Testis (tissue), 2 donors: ENCODE measurements around the gene ACER3.

Experiments used
- POLR2A ChIP-seq: fragments of 450-650 bp; IDR thresholded peaks from one replicate; pipeline ENCODE4 v1.6.1; 2017; ENCODE audit warnings: antibody characterized with exemption, mild to moderate bottlenecking, moderate library complexity
- TF ChIP-seq, protein P1 (sequence below), 3 experiments: fragments of 450-650 bp in 2 of 3; fragments of 200-600 bp in 1 of 3; sonication (generic) in 1 of 3; IDR thresholded peaks; one replicate each; pipeline ENCODE4 v1.5.1; 2016 to 2019; ENCODE audit warnings: antibody characterized with exemption in 3 of 3, mild to moderate bottlenecking in 2 of 3, moderate library complexity in 1 of 3

DNA sequence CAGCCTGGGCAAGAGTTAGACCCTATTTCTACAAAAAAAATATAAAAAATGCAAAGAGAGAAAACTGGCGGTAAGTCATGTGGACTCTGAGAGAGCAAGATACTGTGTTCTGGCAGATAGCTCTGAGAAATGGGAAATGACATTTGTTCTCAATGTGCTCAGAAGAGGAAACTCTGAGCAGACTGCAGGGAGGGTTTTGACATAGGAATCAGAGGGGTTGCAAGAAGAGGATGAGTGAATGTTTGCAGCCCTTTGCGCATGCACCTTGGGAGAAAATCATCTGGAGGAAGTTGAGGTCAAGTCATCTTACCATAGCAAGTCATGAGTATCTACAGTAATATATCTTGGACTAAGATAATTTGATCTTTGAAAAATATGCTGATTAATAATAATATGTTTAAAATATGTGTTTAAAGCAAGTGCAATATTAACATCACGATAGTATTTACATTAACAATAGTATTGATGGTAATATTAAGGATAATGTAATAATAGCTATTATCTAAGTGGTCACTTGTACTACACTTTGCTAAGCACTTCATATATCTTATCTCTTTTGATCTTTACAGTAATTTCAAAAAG is 2.6 kb downstream of the ACER3 start:
- TF ChIP-seq POLR2A, result no peak
- TF ChIP-seq, protein P1, sequence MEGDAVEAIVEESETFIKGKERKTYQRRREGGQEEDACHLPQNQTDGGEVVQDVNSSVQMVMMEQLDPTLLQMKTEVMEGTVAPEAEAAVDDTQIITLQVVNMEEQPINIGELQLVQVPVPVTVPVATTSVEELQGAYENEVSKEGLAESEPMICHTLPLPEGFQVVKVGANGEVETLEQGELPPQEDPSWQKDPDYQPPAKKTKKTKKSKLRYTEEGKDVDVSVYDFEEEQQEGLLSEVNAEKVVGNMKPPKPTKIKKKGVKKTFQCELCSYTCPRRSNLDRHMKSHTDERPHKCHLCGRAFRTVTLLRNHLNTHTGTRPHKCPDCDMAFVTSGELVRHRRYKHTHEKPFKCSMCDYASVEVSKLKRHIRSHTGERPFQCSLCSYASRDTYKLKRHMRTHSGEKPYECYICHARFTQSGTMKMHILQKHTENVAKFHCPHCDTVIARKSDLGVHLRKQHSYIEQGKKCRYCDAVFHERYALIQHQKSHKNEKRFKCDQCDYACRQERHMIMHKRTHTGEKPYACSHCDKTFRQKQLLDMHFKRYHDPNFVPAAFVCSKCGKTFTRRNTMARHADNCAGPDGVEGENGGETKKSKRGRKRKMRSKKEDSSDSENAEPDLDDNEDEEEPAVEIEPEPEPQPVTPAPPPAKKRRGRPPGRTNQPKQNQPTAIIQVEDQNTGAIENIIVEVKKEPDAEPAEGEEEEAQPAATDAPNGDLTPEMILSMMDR (IDR thresholded peaks at IDR 0.05), result no peak
